Measurements from ENCODE around the gene WDFY3. TPM values are rescaled to one million over a fixed set of nuclear protein-coding genes. Genes with fewer than 3 reads are reported as not detected.

Gene WDFY3
- total and polyA plus RNA-seq, 2 of the 13 experiments (the other 11 are each of a cell fraction or from before 2014, with no cell fraction given) = 16.7 to 24.5 TPM

GRCh38 chr4:84782517-84782916 is 184.0 kb downstream of the WDFY3 start:
- H3K79me2 ChIP-seq (ENCODE audit: insufficient read depth, low read length) = no peaks in the 10 kb centered on the region
- no peak overlapping the region for H3K27ac ChIP-seq (ENCODE audit: extremely low read length, insufficient read depth, low read length)
- H3K4me3 ChIP-seq (replicated peaks in 1 of 3; ENCODE audit: insufficient read depth in 1 of 3, low read depth in 2 of 3, low read length in 3 of 3) = no peak overlapping the region
- BruUV-seq (replicated peaks) = no TSS peak
- no peak overlapping the region for H3K4me2 ChIP-seq (ENCODE audit: low read depth, low read length)
- no peaks in the 10 kb centered on the region for H3K9me3 ChIP-seq (ENCODE audit: low read length)
- intact Hi-C loops (cut with micrococcal nuclease; ENCODE audit: unreplicated experiment) (no loop called here), in situ Hi-C loops (cut with HindIII; ENCODE audit: extremely low pct_ligation_motif_present, low pct_unique_long_range_greater_than_20kb) (no loop called here)
- ChIA-PET CTCF (ENCODE audit: low intra/inter-chr PET ratio, low total read pairs) (no interaction called here), POLR2A (no interaction called here)
- ATAC-seq (no peak), DNase-seq (ENCODE audit: low spot score) (no peak), FAIRE-seq (no peak)
- peaks cover 7 to 54% of the 10 kb centered on the region in 2 experiments; a peak in 4 of 5 replicates for H3K36me3 ChIP-seq (replicated peaks in 1 of 2; ENCODE audit: control insufficient read depth in 1 of 2, insufficient read depth in 2 of 2, low read length in 2 of 2)
- H3K4me1 ChIP-seq (ENCODE audit: insufficient read depth, low read length) = no peaks in the 10 kb centered on the region
- H3K27me3 ChIP-seq (ENCODE audit: control insufficient read depth in 1 of 2, insufficient read depth in 2 of 2, low read length in 2 of 2) = no peaks in the 10 kb centered on the region
- over 99% methylated on average over 4 of the region's 4 CpGs for WGBS (ENCODE audit: low lambda C conversion rate)
- no peak overlapping the region for H2AFZ ChIP-seq (ENCODE audit: low read length)
- TF ChIP-seq ZNF709 (CRISPR knock-in tag; IDR thresholded peaks at IDR 0.05) (no peak), ZNF260 (CRISPR knock-in tag; IDR thresholded peaks at IDR 0.05; ENCODE audit: borderline replicate concordance, low read depth) (no peak), NKX3-1 (CRISPR knock-in tag; IDR thresholded peaks at IDR 0.05) (no peak), SPEN (CRISPR knock-in tag; IDR thresholded peaks at IDR 0.05; ENCODE audit: low read depth) (no peak), CHCHD3 (CRISPR knock-in tag; IDR thresholded peaks at IDR 0.05) (no peak), PATZ1 (CRISPR knock-in tag; IDR thresholded peaks at IDR 0.05) (no peak), THYN1 (CRISPR knock-in tag; IDR thresholded peaks at IDR 0.05; ENCODE audit: borderline replicate concordance, low read depth) (no peak), ZNF770 (CRISPR knock-in tag; IDR thresholded peaks at IDR 0.05) (no peak), ZNF841 (CRISPR knock-in tag; IDR thresholded peaks at IDR 0.05; ENCODE audit: borderline replicate concordance) (no peak), CBX2 (IDR thresholded peaks at IDR 0.05; ENCODE audit: low read depth, low read length) (no peak), CBX2 (CRISPR knock-in tag; IDR thresholded peaks at IDR 0.05; ENCODE audit: low read depth) (no peak)
- no peaks in the 10 kb centered on the region for H4K20me1 ChIP-seq (ENCODE audit: insufficient read depth, low read length)
- H3K9ac ChIP-seq (ENCODE audit: insufficient read depth, low read depth, low read length) = no peak overlapping the region
